Ishikawa (cell line): ENCODE results near the gene COL25A1.

Experiments used
- CEBPB ChIP-seq: IDR thresholded peaks from 2 replicates; pipeline ENCODE4 v1.6.1; 2012
- CREB1 ChIP-seq: IDR thresholded peaks from 2 replicates; pipeline ENCODE4 v1.6.1; 2012; ENCODE audit warnings: low read depth
- EGR1 ChIP-seq: IDR thresholded peaks from 2 replicates; pipeline ENCODE4 v1.6.1; 2012
- EP300 ChIP-seq: IDR thresholded peaks from 2 replicates; pipeline ENCODE4 v1.6.1; 2012; ENCODE audit warnings: borderline replicate concordance
- FOXM1 ChIP-seq: IDR thresholded peaks from 2 replicates; pipeline ENCODE4 v1.6.1; 2012; ENCODE audit warnings: low read depth, borderline replicate concordance
- MAX ChIP-seq: IDR thresholded peaks from 2 replicates; pipeline ENCODE4 v1.6.1; 2012
- NFIC ChIP-seq: IDR thresholded peaks from 2 replicates; pipeline ENCODE4 v1.6.1; 2012
- RAD21 ChIP-seq: IDR thresholded peaks from 2 replicates; pipeline ENCODE4 v1.6.1; 2012; ENCODE audit warnings: low read depth
- REST ChIP-seq: IDR thresholded peaks from 2 replicates; pipeline ENCODE4 v1.6.1; 2012; ENCODE audit warnings: low read depth, mild to moderate bottlenecking
- TAF1 ChIP-seq: IDR thresholded peaks from 2 replicates; pipeline ENCODE4 v1.6.1; 2012; ENCODE audit warnings: low read depth, mild to moderate bottlenecking
- TCF12 ChIP-seq: IDR thresholded peaks from 2 replicates; pipeline ENCODE4 v1.6.1; 2012; ENCODE audit warnings: low read depth
- TEAD4 ChIP-seq: IDR thresholded peaks from 2 replicates; pipeline ENCODE4 v1.6.1; 2012
- YY1 ChIP-seq: IDR thresholded peaks from 2 replicates; pipeline ENCODE4 v1.6.1; 2012; ENCODE audit warnings: low read depth
- ZBTB7A ChIP-seq: IDR thresholded peaks from 2 replicates; pipeline ENCODE4 v1.6.1; 2012; ENCODE audit warnings: low read depth
- TF ChIP-seq, protein P1 (sequence below): IDR thresholded peaks from 2 replicates; pipeline ENCODE4 v1.6.1; 2012

Gene COL25A1

DNA sequence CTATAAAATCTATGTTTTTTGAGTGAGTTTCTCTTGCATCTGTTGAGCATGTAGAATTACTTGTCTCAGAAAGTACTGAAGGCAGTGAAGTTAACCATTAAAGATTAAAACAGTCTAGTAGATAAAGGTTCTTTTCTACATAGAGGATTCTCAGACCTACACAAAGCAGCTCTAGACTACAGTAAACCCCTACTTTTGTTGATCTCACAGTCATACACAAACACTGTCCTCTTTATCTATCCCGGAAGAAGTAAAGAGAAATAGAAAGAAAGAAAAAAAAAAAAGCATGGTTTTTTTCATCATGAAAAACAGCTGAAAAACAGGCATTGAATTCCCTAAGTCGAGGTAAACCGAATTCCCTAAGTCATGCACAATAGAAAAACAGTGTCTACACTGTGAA lies 58.6 kb downstream of the COL25A1 start:
- no peak for TF ChIP-seq TEAD4
- no peak for TF ChIP-seq CREB1
- TF ChIP-seq REST = no peak
- TF ChIP-seq, protein P1, sequence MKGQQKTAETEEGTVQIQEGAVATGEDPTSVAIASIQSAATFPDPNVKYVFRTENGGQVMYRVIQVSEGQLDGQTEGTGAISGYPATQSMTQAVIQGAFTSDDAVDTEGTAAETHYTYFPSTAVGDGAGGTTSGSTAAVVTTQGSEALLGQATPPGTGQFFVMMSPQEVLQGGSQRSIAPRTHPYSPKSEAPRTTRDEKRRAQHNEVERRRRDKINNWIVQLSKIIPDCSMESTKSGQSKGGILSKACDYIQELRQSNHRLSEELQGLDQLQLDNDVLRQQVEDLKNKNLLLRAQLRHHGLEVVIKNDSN = no peak
- TF ChIP-seq TCF12 = no peak
- TF ChIP-seq ZBTB7A = no peak
- TF ChIP-seq TAF1 = no peak
- TF ChIP-seq EP300 = no peak
- TF ChIP-seq YY1 = no peak
- TF ChIP-seq CEBPB = no peak
- no peak for TF ChIP-seq RAD21
- TF ChIP-seq FOXM1 = no peak
- TF ChIP-seq NFIC = no peak
- no peak for TF ChIP-seq EGR1

- no peak for TF ChIP-seq EP300
- no peak for TF ChIP-seq TAF1
- no peak for TF ChIP-seq CREB1
- no peak for TF ChIP-seq RAD21
- no peak for TF ChIP-seq FOXM1
- TF ChIP-seq, protein P1 = no peak
- TF ChIP-seq CEBPB = no peak
- TF ChIP-seq YY1 = no peak
- TF ChIP-seq ZBTB7A = no peak
- no peak for TF ChIP-seq TCF12
- no peak for TF ChIP-seq REST
- no peak for TF ChIP-seq TEAD4
- no peak for TF ChIP-seq NFIC
- TF ChIP-seq EGR1 = no peak
- TF ChIP-seq MAX = no peak
These were observed 63.7 kb downstream of the COL25A1 start for GRCh38 chr4:109238746-109239145.

DNA sequence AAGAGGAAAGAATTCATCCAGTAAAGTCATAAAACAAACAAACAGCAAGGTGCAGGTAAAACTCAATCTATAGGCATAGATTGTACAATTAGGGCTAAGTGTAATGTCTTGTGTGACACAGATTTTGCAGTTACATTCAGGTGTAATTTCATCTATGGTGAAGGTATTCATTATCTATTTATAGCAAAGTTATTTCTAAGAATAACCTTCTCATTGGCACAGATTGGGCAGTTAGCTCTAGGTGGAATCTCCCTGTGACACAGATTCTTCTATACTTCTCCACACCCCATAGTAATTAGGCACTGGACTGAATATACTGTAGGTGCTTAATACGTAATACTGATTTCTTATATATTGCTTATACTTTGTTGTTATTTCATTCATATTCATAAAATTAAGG lies 66.8 kb downstream of the COL25A1 start:
- TF ChIP-seq CEBPB (no peak), TCF12 (no peak)

DNA sequence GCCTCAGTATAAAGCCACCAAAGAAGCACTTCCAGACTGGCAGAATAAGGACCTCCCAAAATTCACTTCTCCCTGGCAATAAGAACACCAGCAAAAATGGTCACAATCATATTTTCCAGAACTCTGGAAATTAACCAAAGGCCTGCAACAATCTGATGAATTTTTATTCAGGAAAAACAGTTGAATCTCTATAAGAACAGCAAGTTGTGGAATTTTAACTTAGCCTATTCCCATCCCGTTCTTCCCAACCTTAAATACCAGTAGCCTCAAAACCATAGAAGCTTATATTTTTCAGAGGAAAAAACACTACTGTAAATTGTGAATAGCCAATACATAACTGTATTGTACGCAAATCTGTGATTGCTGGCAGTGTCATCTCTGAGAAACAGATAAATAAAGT lies 67.9 kb downstream of the COL25A1 start:
- no peak for TF ChIP-seq FOXM1
- no peak for TF ChIP-seq REST
- no peak for TF ChIP-seq YY1
- no peak for TF ChIP-seq RAD21
- TF ChIP-seq EGR1 = no peak
- TF ChIP-seq NFIC = no peak
- TF ChIP-seq TCF12 = no peak
- TF ChIP-seq, protein P1 = no peak
- TF ChIP-seq CREB1 = no peak
- no peak for TF ChIP-seq TEAD4
- no peak for TF ChIP-seq MAX
